OCI-LY7 (cell line): ENCODE measurements around the gene FBXW11. TPM values are rescaled to one million over a fixed set of nuclear protein-coding genes. Genes with fewer than 3 reads are reported as not detected.

Source experiments
- BruUV-seq: library from RNA; stranded (reverse); fragments of 400-500 nt; replicated peaks from 2 replicates; lab custom pipeline; 2021; lab: Mats Ljungman, UMichigan
- CTCF ChIA-PET: fragments of 300-600 bp; sonication (Branson Sonifier 250); formaldehyde crosslinking; loops from one replicate; lab custom pipeline; 2022; ENCODE audit warnings: antibody characterized with exemption; ENCODE audit not compliant: unreplicated experiment; lab: Charles Lee
- POLR2A ChIA-PET: fragments of 300-600 bp; sonication (Branson Sonifier 250); formaldehyde crosslinking; loops from one replicate; lab custom pipeline; 2022; ENCODE audit warnings: antibody characterized with exemption; lab: Charles Lee
- DNase-seq: peaks from one replicate; pipeline ENCODE4 v3.0.0-alpha.2; 2015; ENCODE audit warnings: low spot score
- H2AFZ ChIP-seq: fragments of 200-600 bp; sonication (generic), shearing (Covaris generic); 2 replicates; pipeline ENCODE4 v1.6.1; 2014; ENCODE audit warnings: mild to moderate bottlenecking, antibody characterized with exemption, low read length, moderate library complexity
- H3K27ac ChIP-seq: fragments of 200-600 bp; sonication (generic); 2 replicates; pipeline ENCODE4 v1.5.1; 2014; ENCODE audit warnings: mixed run types, low read depth, mild to moderate bottlenecking, moderate library complexity, low read length, inconsistent platforms; ENCODE audit not compliant: poor library complexity, severe bottlenecking
- H3K36me3 ChIP-seq: fragments of 200-600 bp; sonication (generic); 2 replicates; pipeline ENCODE4 v1.6.1; 2014; ENCODE audit warnings: mild to moderate bottlenecking, antibody characterized with exemption, low read length, moderate library complexity, mixed read lengths; ENCODE audit not compliant: insufficient read depth
- H3K4me1 ChIP-seq: fragments of 200-600 bp; sonication (generic); 2 replicates; pipeline ENCODE4 v1.5.1; 2014; ENCODE audit warnings: mild to moderate bottlenecking, low read length; ENCODE audit not compliant: insufficient read depth, poor library complexity, severe bottlenecking
- H3K4me2 ChIP-seq: fragments of 200-600 bp; sonication (generic); 2 replicates; pipeline ENCODE4 v1.6.1; 2014; ENCODE audit warnings: mild to moderate bottlenecking, low read length
- H3K4me3 ChIP-seq: fragments of 200-600 bp; sonication (generic); 2 replicates; pipeline ENCODE4 v1.5.1; 2014; ENCODE audit warnings: mild to moderate bottlenecking, low read depth, low read length; ENCODE audit not compliant: poor library complexity, severe bottlenecking
- H3K79me2 ChIP-seq: fragments of 200-600 bp; sonication (generic); 2 replicates; pipeline ENCODE4 v1.6.1; 2016; ENCODE audit warnings: low read depth, mild to moderate bottlenecking, low read length, moderate library complexity, mixed read lengths; ENCODE audit not compliant: insufficient read depth
- H3K9me2 ChIP-seq: fragments of 200-600 bp; sonication (generic); 2 replicates; pipeline ENCODE4 v1.6.1; 2016; ENCODE audit warnings: mild to moderate bottlenecking, low read length, mixed read lengths; ENCODE audit not compliant: insufficient read depth
- H3K9me3 ChIP-seq: fragments of 200-600 bp; sonication (generic); 2 replicates; pipeline ENCODE4 v1.6.1; 2014; ENCODE audit warnings: mild to moderate bottlenecking, mixed run types, low read length, mixed read lengths
- H4K20me1 ChIP-seq: fragments of 200-600 bp; sonication (generic); 2 replicates; pipeline ENCODE4 v1.6.1; 2014; ENCODE audit warnings: mild to moderate bottlenecking, antibody characterized with exemption, low read length, moderate library complexity, mixed read lengths; ENCODE audit not compliant: insufficient read depth
- CTCF ChIP-seq: fragments of 200-600 bp; sonication (generic); conservative IDR thresholded peaks from 2 replicates; pipeline ENCODE4 v1.5.1; 2014; ENCODE audit warnings: mild to moderate bottlenecking, antibody characterized with exemption, low read length, moderate library complexity, mixed read lengths
- EZH2phosphoT487 ChIP-seq: fragments of 200-600 bp; sonication (generic); IDR thresholded peaks from 2 replicates; pipeline ENCODE4 v1.6.1; 2018; ENCODE audit warnings: low read depth, borderline replicate concordance, mild to moderate bottlenecking, mixed run types, antibody characterized with exemption, low read length, moderate library complexity, mixed read lengths
- intact Hi-C: fragments of 100-400 bp; cut with micrococcal nuclease; formaldehyde crosslinking; loops from one replicate; pipeline ENCODE4 v1.10.0; 2022; ENCODE audit not compliant: unreplicated experiment
- total RNA-seq, 2 experiments: library from RNA; depleted of rRNA in 1 of 2; stranded (reverse); fragments of >200 nt in 1 of 2; shearing (Covaris generic) in 1 of 2; gene quantifications; 2 replicates each; pipeline ENCODE4 v1.2.3, GENCODE V29; 2014 to 2022

Gene FBXW11
- total RNA-seq, 2 experiments from 2014 or later = 33.0 to 51.5 TPM

- DNase-seq = no peak
- BruUV-seq = no TSS peak
- TF ChIP-seq CTCF (no peak), EZH2phosphoT487 (no peak)
- POLR2A ChIA-PET = no interaction called here
- Histone ChIP-seq H3K36me3 (no peaks in the 10 kb centered on the region), H3K4me2 (no peak overlapping the region), H2AFZ (no peak overlapping the region), H4K20me1 (no peaks in the 10 kb centered on the region), H3K9me2 (no peaks in the 10 kb centered on the region), H3K9me3 (no peaks in the 10 kb centered on the region), H3K4me3 (no peak overlapping the region), H3K79me2 (no peaks in the 10 kb centered on the region), H3K4me1 (no peaks in the 10 kb centered on the region), H3K27ac (no peak overlapping the region)
- CTCF ChIA-PET = no interaction called here
- intact Hi-C loops = no loop called here
Observed at GRCh38 chr5:171848006-171848405, 158.4 kb downstream of the FBXW11 start.

GRCh38 chr5:171847026-171847425 is 159.4 kb downstream of the FBXW11 start:
- H3K36me3 ChIP-seq = no peaks in the 10 kb centered on the region
- ChIA-PET POLR2A (interaction anchor here (0.6 kb wide), 1 partner anchor 130 kb away, joined by 3 read pairs; no protein-coding TSS in a partner anchor), CTCF (no interaction called here)
- H3K9me2 ChIP-seq = no peaks in the 10 kb centered on the region
- H4K20me1 ChIP-seq = no peaks in the 10 kb centered on the region
- no peak overlapping the region for H3K4me3 ChIP-seq
- H3K9me3 ChIP-seq = no peaks in the 10 kb centered on the region
- no peaks in the 10 kb centered on the region for H3K79me2 ChIP-seq
- H3K4me2 ChIP-seq = no peak overlapping the region
- intact Hi-C loops = no loop called here
- no TSS peak for BruUV-seq
- no peak for TF ChIP-seq CTCF
- no peak for TF ChIP-seq EZH2phosphoT487
- H3K4me1 ChIP-seq = no peaks in the 10 kb centered on the region
- H3K27ac ChIP-seq = no peak overlapping the region
- DNase-seq = no peak
- H2AFZ ChIP-seq = no peak overlapping the region

GRCh38 chr5:171846323-171846722 is 160.1 kb downstream of the FBXW11 start:
- Histone ChIP-seq H3K4me1 (no peaks in the 10 kb centered on the region), H3K79me2 (no peaks in the 10 kb centered on the region), H3K9me3 (no peaks in the 10 kb centered on the region), H3K9me2 (no peaks in the 10 kb centered on the region), H3K4me2 (no peak overlapping the region), H4K20me1 (no peaks in the 10 kb centered on the region), H2AFZ (no peak overlapping the region), H3K36me3 (no peaks in the 10 kb centered on the region), H3K4me3 (no peak overlapping the region), H3K27ac (no peak overlapping the region)
- intact Hi-C loops = no loop called here
- BruUV-seq = no TSS peak
- no peak for TF ChIP-seq CTCF
- TF ChIP-seq EZH2phosphoT487 = no peak
- DNase-seq = no peak
- ChIA-PET POLR2A (interaction anchor here (0.6 kb wide), 1 partner anchor 131 kb away, joined by 3 read pairs; no protein-coding TSS in a partner anchor), CTCF (no interaction called here)
